ENCODE results near the gene PCBP3. TPM values are rescaled to one million over a fixed set of nuclear protein-coding genes. Genes with fewer than 3 reads are reported as not detected.

PCBP3 gene
- total RNA-seq, 4 donors from 2014 or later, result 0.13 to 0.26 TPM; not detected in 2

- Histone ChIP-seq H3K4me3 (no peak overlapping the region), H3K36me3 (no peaks in the 10 kb centered on the region), H3K4me1 (no peaks in the 10 kb centered on the region), H3K9me3 (no peaks in the 10 kb centered on the region), H3K27ac (no peak overlapping the region), H3K27me3 (peaks cover 0 to 2% (median 0%) of the 10 kb centered on the region in 3 donors)
- in situ Hi-C loops (cut with MboI; ENCODE audit: low sequenced_read_pairs in 4 of 4), result loop anchor here in 3 of 4 donors (25.0 kb wide), 1 partner anchor 238 kb away; no protein-coding TSS in a partner anchor
- intact Hi-C loops (cut with DNase I; ENCODE audit: low total_unique reads), result no loop called here
- ATAC-seq (no peak), DNase-seq (no peak)
- TF ChIP-seq POLR2A (IDR thresholded peaks at IDR 0.05), result no peak
- TF ChIP-seq, protein P1, sequence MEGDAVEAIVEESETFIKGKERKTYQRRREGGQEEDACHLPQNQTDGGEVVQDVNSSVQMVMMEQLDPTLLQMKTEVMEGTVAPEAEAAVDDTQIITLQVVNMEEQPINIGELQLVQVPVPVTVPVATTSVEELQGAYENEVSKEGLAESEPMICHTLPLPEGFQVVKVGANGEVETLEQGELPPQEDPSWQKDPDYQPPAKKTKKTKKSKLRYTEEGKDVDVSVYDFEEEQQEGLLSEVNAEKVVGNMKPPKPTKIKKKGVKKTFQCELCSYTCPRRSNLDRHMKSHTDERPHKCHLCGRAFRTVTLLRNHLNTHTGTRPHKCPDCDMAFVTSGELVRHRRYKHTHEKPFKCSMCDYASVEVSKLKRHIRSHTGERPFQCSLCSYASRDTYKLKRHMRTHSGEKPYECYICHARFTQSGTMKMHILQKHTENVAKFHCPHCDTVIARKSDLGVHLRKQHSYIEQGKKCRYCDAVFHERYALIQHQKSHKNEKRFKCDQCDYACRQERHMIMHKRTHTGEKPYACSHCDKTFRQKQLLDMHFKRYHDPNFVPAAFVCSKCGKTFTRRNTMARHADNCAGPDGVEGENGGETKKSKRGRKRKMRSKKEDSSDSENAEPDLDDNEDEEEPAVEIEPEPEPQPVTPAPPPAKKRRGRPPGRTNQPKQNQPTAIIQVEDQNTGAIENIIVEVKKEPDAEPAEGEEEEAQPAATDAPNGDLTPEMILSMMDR (IDR thresholded peaks at IDR 0.05 in 4 of 5, conservative IDR thresholded peaks at IDR 0.05 in 1 of 5), result no peak
These were observed 157.0 kb downstream of the PCBP3 start for GRCh38 chr21:45800339-45801080.

GRCh38 chr21:45801129-45801964 is 157.8 kb downstream of the PCBP3 start:
- H3K4me1 ChIP-seq, result no peaks in the 10 kb centered on the region
- H3K27ac ChIP-seq, result no peak overlapping the region
- no peak overlapping the region for H3K4me3 ChIP-seq
- TF ChIP-seq, protein P1 (IDR thresholded peaks at IDR 0.05 in 4 of 5, conservative IDR thresholded peaks at IDR 0.05 in 1 of 5), result no peak
- TF ChIP-seq POLR2A (IDR thresholded peaks at IDR 0.05), result no peak
- H3K36me3 ChIP-seq, result no peaks in the 10 kb centered on the region
- in situ Hi-C loops (cut with MboI; ENCODE audit: low sequenced_read_pairs in 4 of 4), result loop anchor here in 3 of 4 donors (25.0 kb wide), 1 partner anchor 239 kb away; no protein-coding TSS in a partner anchor
- DNase-seq (no peak), ATAC-seq (no peak)
- H3K27me3 ChIP-seq, result peaks cover 0 to 2% (median 0%) of the 10 kb centered on the region in 3 donors
- intact Hi-C loops (cut with DNase I; ENCODE audit: low total_unique reads), result no loop called here
- H3K9me3 ChIP-seq, result no peaks in the 10 kb centered on the region

GRCh38 chr21:45801989-45802388 is 158.5 kb downstream of the PCBP3 start:
- Histone ChIP-seq H3K9me3 (no peaks in the 10 kb centered on the region), H3K36me3 (no peaks in the 10 kb centered on the region), H3K4me1 (no peaks in the 10 kb centered on the region), H3K27ac (no peak overlapping the region), H3K27me3 (peaks cover 0 to 2% (median 0%) of the 10 kb centered on the region in 3 donors), H3K4me3 (no peak overlapping the region)
- no peak for DNase-seq
- TF ChIP-seq, protein P1 (IDR thresholded peaks at IDR 0.05 in 4 of 5, conservative IDR thresholded peaks at IDR 0.05 in 1 of 5), result no peak
- ATAC-seq, result no peak
- intact Hi-C loops (cut with DNase I; ENCODE audit: low total_unique reads), result no loop called here
- in situ Hi-C loops (cut with MboI; ENCODE audit: low sequenced_read_pairs in 4 of 4), result loop anchor here in 3 of 4 donors (25.0 kb wide), 1 partner anchor 240 kb away; no protein-coding TSS in a partner anchor

- no peak for DNase-seq
- ATAC-seq, result no peak
- intact Hi-C loops (cut with DNase I; ENCODE audit: low total_unique reads), result no loop called here
These were observed 158.9 kb downstream of the PCBP3 start for GRCh38 chr21:45802425-45802824.

More at GRCh38 chr21:45802425-45802824, 158.9 kb downstream of the PCBP3 start:
- no peaks in the 10 kb centered on the region for H3K36me3 ChIP-seq
- H3K27ac ChIP-seq, result no peak overlapping the region
- H3K4me3 ChIP-seq, result no peak overlapping the region
- H3K27me3 ChIP-seq, result peaks cover 0 to 2% (median 0%) of the 10 kb centered on the region in 3 donors
- H3K9me3 ChIP-seq, result no peaks in the 10 kb centered on the region
- no peaks in the 10 kb centered on the region for H3K4me1 ChIP-seq
- TF ChIP-seq, protein P1 (IDR thresholded peaks at IDR 0.05 in 4 of 5, conservative IDR thresholded peaks at IDR 0.05 in 1 of 5), result no peak
- no peak for TF ChIP-seq POLR2A (IDR thresholded peaks at IDR 0.05)
- in situ Hi-C loops (cut with MboI; ENCODE audit: low sequenced_read_pairs in 4 of 4), result loop anchor here in 3 of 4 donors (25.0 kb wide), 1 partner anchor 240 kb away; no protein-coding TSS in a partner anchor

All from gastrocnemius medialis (tissue), 4 donors.